Common myeloid progenitor, CD34-positive (primary cell): ENCODE measurements around the gene POTEG. TPM values are rescaled to one million over a fixed set of nuclear protein-coding genes. Genes with fewer than 3 reads are reported as not detected.
"Not testable (repeated sequence)": the region's sequence is repeated elsewhere in the genome, so short reads cannot be mapped to it uniquely, and the experiment has no call there.

Experiments
- CTCF ChIA-PET: fragments of 350-600 bp; sonication (Branson Sonifier 250); formaldehyde crosslinking; loops from one replicate; lab custom pipeline; 2021; ENCODE audit warnings: antibody characterized with exemption; lab: Charles Lee
- POLR2A ChIA-PET: fragments of 350-600 bp; sonication (Branson Sonifier 250); formaldehyde crosslinking; loops from one replicate; lab custom pipeline; 2021; ENCODE audit warnings: antibody characterized with exemption; lab: Charles Lee
- DNase-seq, 3 donors: peaks; one replicate each; pipeline versions ENCODE4 v3.0.0 to v3.0.0-alpha.2; 2013
- H3K27ac ChIP-seq, 2 experiments: 1 replicate in 1 of 2; 2 replicates in 1 of 2; pipeline ENCODE4 v1.7.0; 2013; ENCODE audit warnings: inconsistent platforms in 2 of 2, low read length in 2 of 2, mild to moderate bottlenecking in 2 of 2, low read depth in 1 of 2, moderate library complexity in 1 of 2; ENCODE audit not compliant: severe bottlenecking in 2 of 2, insufficient read depth in 1 of 2, poor library complexity in 1 of 2
- H3K27me3 ChIP-seq, 5 experiments: replicated peaks in 2 of 5; 1 replicate in 3 of 5; 2 replicates in 2 of 5; pipeline versions ENCODE4 v1.6.1 to v1.7.0; 2013; ENCODE audit warnings: low read length in 4 of 5, mild to moderate bottlenecking in 2 of 5, moderate library complexity in 2 of 5, inconsistent platforms in 1 of 5; ENCODE audit not compliant: insufficient read depth in 5 of 5, control insufficient read depth in 4 of 5
- H3K36me3 ChIP-seq, 4 experiments: 1 replicate in 2 of 4; 2 replicates in 2 of 4; pipeline versions ENCODE4 v1.6.1 to v1.7.0; 2013; ENCODE audit warnings: low read length in 3 of 4, control low read depth in 1 of 4, mild to moderate bottlenecking in 1 of 4; ENCODE audit not compliant: control insufficient read depth in 4 of 4, insufficient read depth in 4 of 4
- H3K4me1 ChIP-seq, 4 experiments: 1 replicate in 3 of 4; 2 replicates in 1 of 4; pipeline versions ENCODE4 v1.6.1 to v1.7.1; 2013; ENCODE audit warnings: low read length in 3 of 4, mild to moderate bottlenecking in 3 of 4, control low read depth in 1 of 4, inconsistent platforms in 1 of 4, moderate library complexity in 1 of 4; ENCODE audit not compliant: control insufficient read depth in 4 of 4, insufficient read depth in 4 of 4; ENCODE audit errors: control extremely low read depth in 1 of 4
- H3K4me3 ChIP-seq, 7 experiments: 1 replicate in 4 of 7; 2 replicates in 3 of 7; pipeline versions ENCODE4 v1.5.1 to v1.7.0; 2013; ENCODE audit warnings: mild to moderate bottlenecking in 7 of 7, low read length in 6 of 7, moderate library complexity in 6 of 7, inconsistent platforms in 2 of 7, low read depth in 2 of 7, control low read depth in 1 of 7; ENCODE audit not compliant: insufficient read depth in 4 of 7, control insufficient read depth in 1 of 7; ENCODE audit errors: extremely low read depth in 1 of 7
- H3K9me3 ChIP-seq, 5 experiments: 1 replicate in 4 of 5; 2 replicates in 1 of 5; pipeline versions ENCODE4 v1.6.1 to v1.7.1; 2013; ENCODE audit warnings: low read length in 4 of 5, mild to moderate bottlenecking in 2 of 5, inconsistent platforms in 1 of 5, low read depth in 1 of 5, moderate library complexity in 1 of 5; ENCODE audit not compliant: control insufficient read depth in 4 of 5, insufficient read depth in 2 of 5; ENCODE audit errors: control extremely low read depth in 1 of 5
- WGBS: methylation state at CpG from one replicate; pipeline ENCODE4 v1.1.5; 2013; ENCODE audit not compliant: insufficient coverage; 5-methylcytosine and 5-hydroxymethylcytosine counted together
- polyA plus RNA-seq: library from polyadenylated mRNA; unstranded; fragments of 120-200 nt; gene quantifications from one replicate; pipeline ENCODE4 v1.2.1, GENCODE V29; 2013

Gene POTEG
- polyA plus RNA-seq = not detected

DNA sequence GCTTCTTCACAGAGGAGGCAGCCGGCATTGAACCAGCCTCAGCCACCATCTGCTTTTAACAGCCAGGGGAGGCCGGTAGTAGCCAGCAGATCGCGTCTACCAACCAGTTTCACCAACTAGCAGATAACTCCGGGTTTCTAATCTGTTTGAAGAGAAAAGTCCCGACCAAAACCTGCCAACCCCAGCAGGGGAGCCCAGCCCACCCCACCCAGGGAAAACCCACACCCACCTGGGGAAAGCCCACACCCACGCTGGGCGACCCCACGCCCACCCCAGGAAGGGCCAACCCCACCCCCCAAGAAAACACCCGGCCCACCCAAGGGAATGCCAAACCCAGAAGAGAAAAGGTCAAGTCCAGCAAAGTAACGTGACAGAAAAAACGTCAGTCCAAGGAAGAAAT lies at the start of gene POTEG:
TSS of gene POTEG (minus strand) at position 101 of the 400 bp plus-strand sequence. CDS start at position 49, 52 bp downstream.
- H3K27me3 ChIP-seq, H3K36me3 ChIP-seq, H3K4me1 ChIP-seq, H3K9me3 ChIP-seq, CTCF ChIA-PET, DNase-seq, POLR2A ChIA-PET, H3K4me3 ChIP-seq, H3K27ac ChIP-seq: not testable (repeated sequence)
- WGBS = no CpG with 5 or more reads among the region's 12 CpGs

DNA sequence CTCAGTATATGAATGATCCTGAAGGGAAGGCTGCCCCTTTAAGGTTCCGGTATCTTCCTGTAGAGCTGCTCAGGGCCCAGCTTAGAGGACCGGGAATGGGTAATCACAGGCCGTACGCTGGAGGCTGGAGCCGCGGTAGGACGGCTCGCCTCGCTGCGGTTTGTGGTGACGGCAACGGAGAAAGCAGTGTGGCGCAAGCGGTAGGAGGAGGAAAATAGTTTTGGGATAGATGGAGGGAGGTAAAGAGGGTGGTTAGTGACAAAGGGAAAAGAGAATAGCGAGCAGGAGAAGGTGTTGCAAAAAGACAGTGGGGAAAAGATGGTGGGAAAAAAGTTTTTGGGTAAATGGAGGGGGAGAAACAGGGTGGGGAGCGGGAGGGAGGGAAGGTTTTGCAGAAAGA lies 48.0 kb upstream of the POTEG start:
- no CpG with 5 or more reads among the region's 16 CpGs for WGBS
- H3K4me1 ChIP-seq, POLR2A ChIA-PET, H3K27ac ChIP-seq, H3K4me3 ChIP-seq, H3K27me3 ChIP-seq, H3K9me3 ChIP-seq, CTCF ChIA-PET, H3K36me3 ChIP-seq, DNase-seq: not testable (repeated sequence)

DNA sequence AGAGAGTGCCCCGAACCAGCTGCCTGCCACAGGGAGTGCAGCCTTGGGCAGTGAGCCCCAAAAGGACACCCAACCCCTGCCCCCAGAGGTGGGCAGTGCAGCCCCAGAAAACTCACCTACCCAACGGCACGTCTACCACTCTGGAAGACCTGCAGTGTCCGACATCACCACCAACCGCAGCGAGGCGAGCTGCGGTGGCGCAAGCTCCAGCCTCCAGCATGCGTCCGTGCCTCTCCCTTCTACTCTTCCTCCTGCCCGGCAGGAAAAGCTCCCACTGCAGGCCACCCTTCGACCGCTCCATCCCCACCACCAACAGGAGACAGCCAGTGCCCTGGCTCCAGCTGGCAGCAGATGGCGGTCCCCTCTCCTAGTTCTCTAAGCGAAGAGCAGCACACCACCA lies 47.3 kb upstream of the POTEG start:
- H3K27ac ChIP-seq, POLR2A ChIA-PET, H3K27me3 ChIP-seq, H3K4me3 ChIP-seq, H3K4me1 ChIP-seq, H3K36me3 ChIP-seq, CTCF ChIA-PET, H3K9me3 ChIP-seq, DNase-seq: not testable (repeated sequence)
- WGBS = no CpG with 5 or more reads among the region's 16 CpGs

DNA sequence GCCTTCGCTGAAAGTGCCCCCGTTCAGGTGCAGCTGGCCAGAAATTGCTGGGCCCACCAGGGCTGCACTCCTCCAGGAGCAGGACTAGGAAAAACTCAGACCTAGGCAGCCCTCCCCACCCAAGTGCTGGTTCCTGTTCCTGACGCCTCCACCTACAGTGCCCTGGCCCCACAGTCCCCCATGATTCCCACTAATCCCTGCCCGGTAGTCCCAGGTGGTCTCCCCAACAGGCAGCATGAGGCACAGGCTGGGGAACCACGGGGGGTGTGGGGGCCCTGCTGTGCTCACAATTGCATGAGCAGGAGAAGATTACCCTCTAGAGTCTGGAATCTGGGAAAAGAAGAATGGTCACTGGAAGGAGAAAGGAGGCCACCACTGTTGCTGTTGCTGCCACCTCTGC lies 46.4 kb upstream of the POTEG start:
- H3K27me3 ChIP-seq, H3K36me3 ChIP-seq, H3K4me3 ChIP-seq, CTCF ChIA-PET, H3K9me3 ChIP-seq, H3K27ac ChIP-seq, DNase-seq, H3K4me1 ChIP-seq, POLR2A ChIA-PET: not testable (repeated sequence)
- WGBS = no CpG with 5 or more reads among the region's 5 CpGs

DNA sequence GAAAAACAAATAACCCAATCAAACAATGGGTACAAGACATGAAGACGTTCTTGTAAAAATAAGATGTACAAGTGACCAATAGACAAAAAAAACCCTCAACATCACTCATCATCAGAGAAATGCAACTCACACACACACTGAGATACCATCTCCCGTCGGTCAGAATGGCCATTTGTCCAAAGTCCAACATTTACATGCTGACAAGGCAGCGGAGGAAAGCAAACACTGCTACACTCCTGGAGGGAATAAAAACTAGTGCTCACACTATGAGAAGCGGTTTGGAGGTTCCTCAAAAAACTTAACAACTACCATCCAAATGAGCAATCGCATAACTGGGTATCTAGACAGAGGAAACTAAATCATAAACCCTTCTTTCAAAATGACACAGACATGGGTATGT lies 11.6 kb upstream of the POTEG start:
- H3K4me3 ChIP-seq, DNase-seq, H3K27me3 ChIP-seq, POLR2A ChIA-PET, H3K4me1 ChIP-seq, H3K9me3 ChIP-seq, H3K27ac ChIP-seq, CTCF ChIA-PET, H3K36me3 ChIP-seq: not testable (repeated sequence)
- no CpG with 5 or more reads among the region's 6 CpGs for WGBS

DNA sequence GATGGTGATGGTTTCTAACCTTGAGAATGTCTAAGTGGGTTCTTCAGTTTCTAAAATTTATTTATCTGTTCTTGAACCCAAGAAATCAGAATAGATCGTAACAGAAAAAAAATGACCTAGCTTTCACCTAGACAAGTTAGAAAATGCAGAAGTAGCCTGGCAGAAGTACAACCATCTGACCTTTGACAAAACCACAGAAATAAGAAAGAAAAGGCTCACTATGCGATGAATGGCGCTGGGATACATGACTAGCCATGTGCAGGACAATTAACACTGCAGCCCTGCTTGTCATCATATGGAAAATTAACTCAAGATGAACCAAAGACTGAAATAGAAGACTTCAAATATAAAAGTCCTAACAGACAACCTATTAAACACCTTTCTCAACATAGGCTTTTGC lies 5.7 kb upstream of the POTEG start:
- H3K9me3 ChIP-seq, H3K4me1 ChIP-seq, CTCF ChIA-PET, DNase-seq, H3K36me3 ChIP-seq, H3K4me3 ChIP-seq, H3K27me3 ChIP-seq, H3K27ac ChIP-seq, POLR2A ChIA-PET: not testable (repeated sequence)
- WGBS = no CpG with 5 or more reads among the region's 3 CpGs

DNA sequence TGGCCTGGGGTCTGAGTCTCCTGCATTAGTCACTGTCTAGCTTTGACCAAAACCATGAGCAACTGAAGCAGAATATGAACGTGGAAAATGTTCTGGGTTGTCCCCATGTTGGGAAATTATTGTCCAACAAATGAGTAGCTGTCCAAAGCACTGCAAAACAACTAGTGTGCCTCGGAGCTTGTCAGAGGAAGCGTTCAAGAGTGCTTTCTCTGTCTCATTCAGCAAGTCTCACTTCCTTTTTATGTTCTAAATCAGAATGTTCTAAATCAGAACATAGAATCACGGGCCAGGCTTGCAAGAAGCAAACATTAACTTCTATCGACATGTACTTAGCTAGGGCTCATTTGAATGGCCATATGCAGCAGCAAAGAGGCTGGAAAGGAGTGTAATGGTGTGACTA lies 5.1 kb upstream of the POTEG start:
- H3K27me3 ChIP-seq, DNase-seq, CTCF ChIA-PET, H3K4me3 ChIP-seq, H3K36me3 ChIP-seq, H3K4me1 ChIP-seq, H3K27ac ChIP-seq, H3K9me3 ChIP-seq, POLR2A ChIA-PET: not testable (repeated sequence)
- WGBS = no CpG with 5 or more reads among the region's 5 CpGs

DNA sequence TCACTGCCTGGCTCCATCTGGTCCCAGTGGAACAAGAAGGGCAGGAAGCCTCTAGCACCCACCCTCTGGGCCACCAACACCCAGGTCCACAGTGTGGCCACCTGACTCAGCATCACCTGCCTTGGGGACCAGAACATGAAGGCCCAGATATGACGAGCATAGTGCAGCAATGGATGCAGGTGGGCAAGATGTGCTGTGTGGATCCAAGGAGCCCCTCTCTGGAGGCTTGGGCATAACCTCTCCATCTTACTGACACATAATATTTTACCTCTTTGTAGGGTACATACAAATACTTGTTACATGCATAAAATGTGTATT lies 2.9 kb upstream of the POTEG start:
- H3K36me3 ChIP-seq, H3K4me1 ChIP-seq, POLR2A ChIA-PET, CTCF ChIA-PET, H3K27ac ChIP-seq, H3K27me3 ChIP-seq, H3K4me3 ChIP-seq, H3K9me3 ChIP-seq, DNase-seq: not testable (repeated sequence)
- WGBS = no CpG with 5 or more reads among the region's 1 CpG
